Loucy (cell line): Measurements from ENCODE around the gene RNF152.

Experiments used
- H2AFZ ChIP-seq: fragments of 200-600 bp; sonication (generic); 2 replicates; pipeline ENCODE4 v1.6.0; 2016; ENCODE audit warnings: antibody characterized with exemption, mild to moderate bottlenecking, low read length, moderate library complexity
- H3F3A ChIP-seq: fragments of 200-600 bp; 2 replicates; pipeline ENCODE4 v1.6.0; 2016; ENCODE audit warnings: antibody characterized with exemption, low read depth, mild to moderate bottlenecking
- H3K27me3 ChIP-seq: fragments of 200-600 bp; sonication (generic); 2 replicates; pipeline ENCODE4 v1.6.1; 2014; ENCODE audit warnings: low read length, mild to moderate bottlenecking; ENCODE audit not compliant: insufficient read depth, poor library complexity, severe bottlenecking
- H3K36me3 ChIP-seq: fragments of 200-600 bp; sonication (generic); 2 replicates; pipeline ENCODE4 v1.6.1; 2016; ENCODE audit warnings: low read length; ENCODE audit not compliant: insufficient read depth
- H3K4me1 ChIP-seq: fragments of 200-600 bp; sonication (generic); 2 replicates; pipeline ENCODE4 v1.5.1; 2014; ENCODE audit warnings: low read length, mild to moderate bottlenecking; ENCODE audit not compliant: insufficient read depth, poor library complexity, severe bottlenecking
- H3K4me2 ChIP-seq: fragments of 200-600 bp; sonication (generic); 2 replicates; pipeline ENCODE4 v1.6.0; 2014; ENCODE audit warnings: antibody characterized with exemption, low read length, low read depth, mild to moderate bottlenecking; ENCODE audit not compliant: poor library complexity, severe bottlenecking
- H3K4me3 ChIP-seq: fragments of 200-600 bp; sonication (generic); 2 replicates; pipeline ENCODE4 v1.5.1; 2014; ENCODE audit warnings: low read length, mild to moderate bottlenecking, mixed read lengths; ENCODE audit not compliant: poor library complexity, severe bottlenecking
- H3K79me2 ChIP-seq: fragments of 200-600 bp; sonication (generic); 2 replicates; pipeline ENCODE4 v1.6.1; 2014; ENCODE audit warnings: low read length; ENCODE audit not compliant: insufficient read depth
- H3K9ac ChIP-seq: fragments of 200-600 bp; sonication (generic); 2 replicates; pipeline ENCODE4 v1.6.0; 2014; ENCODE audit warnings: mild to moderate bottlenecking, low read depth, low read length, moderate library complexity; ENCODE audit not compliant: poor library complexity, severe bottlenecking
- H3K9me2 ChIP-seq: fragments of 200-600 bp; sonication (generic); replicated peaks from 2 replicates; pipeline ENCODE4 v1.6.1; 2016; ENCODE audit warnings: low read depth, low read length, mixed read lengths
- H3K9me3 ChIP-seq: fragments of 200-600 bp; sonication (generic); 2 replicates; pipeline ENCODE4 v1.6.1; 2014; ENCODE audit warnings: mild to moderate bottlenecking, antibody characterized with exemption, low read length, low read depth; ENCODE audit not compliant: insufficient read depth
- H4K20me1 ChIP-seq: fragments of 200-600 bp; sonication (generic); 2 replicates; pipeline ENCODE4 v1.6.0; 2014; ENCODE audit warnings: antibody characterized with exemption, low read length, mild to moderate bottlenecking; ENCODE audit not compliant: insufficient read depth, poor library complexity, severe bottlenecking
- EZH2phosphoT487 ChIP-seq: fragments of 200-600 bp; IDR thresholded peaks from 2 replicates; pipeline ENCODE4 v1.6.1; 2018; ENCODE audit warnings: antibody characterized with exemption, mild to moderate bottlenecking, moderate library complexity, borderline replicate concordance
- TF ChIP-seq, protein P1 (sequence below): fragments of 200-600 bp; sonication (generic); conservative IDR thresholded peaks from 2 replicates; pipeline ENCODE4 v1.5.1; 2014; ENCODE audit warnings: mild to moderate bottlenecking, antibody characterized with exemption, low read length

Gene RNF152

DNA sequence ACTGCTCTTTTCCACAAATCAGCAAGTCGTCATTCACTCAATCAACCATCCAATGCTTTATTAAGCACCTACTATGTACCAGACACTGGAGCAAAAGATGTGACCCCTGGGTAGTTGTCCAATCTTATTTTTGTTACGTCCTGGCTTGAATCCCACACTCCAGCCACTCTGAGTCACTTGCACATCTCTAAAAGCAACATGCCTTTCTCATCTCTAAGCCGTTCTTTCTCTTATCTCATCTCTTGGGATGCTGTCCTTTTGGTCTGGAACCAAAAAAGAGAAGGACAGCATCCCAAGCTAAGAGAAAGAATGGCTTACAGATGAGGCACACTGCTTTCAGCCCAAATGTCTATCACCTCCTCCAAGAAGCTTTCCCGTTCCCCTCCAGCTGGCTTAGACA is 58.8 kb downstream of the RNF152 start:
- H3K4me2 ChIP-seq = peak overlapping the region; percentile 59
- peak overlapping the region; percentile 59 for H3K4me3 ChIP-seq

DNA sequence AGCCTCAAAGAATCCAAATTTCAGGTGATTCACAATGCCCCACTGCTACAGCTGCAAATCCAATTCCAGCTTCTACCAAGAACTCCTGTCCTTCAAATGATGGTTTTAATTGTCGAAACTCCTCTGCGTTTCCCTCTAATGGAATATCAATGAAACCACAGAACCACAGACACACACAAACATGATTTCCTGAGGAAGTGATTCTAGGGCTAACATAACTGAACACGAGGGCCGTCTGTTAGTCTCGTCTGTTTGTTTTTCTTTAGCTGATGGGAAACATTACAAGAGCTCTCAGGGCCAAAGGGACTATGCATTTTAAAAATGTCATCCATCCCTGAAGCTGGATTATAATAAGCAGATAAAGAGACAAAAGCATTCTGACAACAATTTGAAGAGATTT is 59.4 kb downstream of the RNF152 start:
- H3K9me2 ChIP-seq = no peaks in the 10 kb centered on the region
- H3K27me3 ChIP-seq = peaks cover 2% of the 10 kb centered on the region
- no peak overlapping the region for H2AFZ ChIP-seq
- H3K9ac ChIP-seq = no peak overlapping the region
- H3F3A ChIP-seq = no peaks in the 10 kb centered on the region
- H3K79me2 ChIP-seq = no peaks in the 10 kb centered on the region
- H3K36me3 ChIP-seq = no peaks in the 10 kb centered on the region
- TF ChIP-seq, protein P1, sequence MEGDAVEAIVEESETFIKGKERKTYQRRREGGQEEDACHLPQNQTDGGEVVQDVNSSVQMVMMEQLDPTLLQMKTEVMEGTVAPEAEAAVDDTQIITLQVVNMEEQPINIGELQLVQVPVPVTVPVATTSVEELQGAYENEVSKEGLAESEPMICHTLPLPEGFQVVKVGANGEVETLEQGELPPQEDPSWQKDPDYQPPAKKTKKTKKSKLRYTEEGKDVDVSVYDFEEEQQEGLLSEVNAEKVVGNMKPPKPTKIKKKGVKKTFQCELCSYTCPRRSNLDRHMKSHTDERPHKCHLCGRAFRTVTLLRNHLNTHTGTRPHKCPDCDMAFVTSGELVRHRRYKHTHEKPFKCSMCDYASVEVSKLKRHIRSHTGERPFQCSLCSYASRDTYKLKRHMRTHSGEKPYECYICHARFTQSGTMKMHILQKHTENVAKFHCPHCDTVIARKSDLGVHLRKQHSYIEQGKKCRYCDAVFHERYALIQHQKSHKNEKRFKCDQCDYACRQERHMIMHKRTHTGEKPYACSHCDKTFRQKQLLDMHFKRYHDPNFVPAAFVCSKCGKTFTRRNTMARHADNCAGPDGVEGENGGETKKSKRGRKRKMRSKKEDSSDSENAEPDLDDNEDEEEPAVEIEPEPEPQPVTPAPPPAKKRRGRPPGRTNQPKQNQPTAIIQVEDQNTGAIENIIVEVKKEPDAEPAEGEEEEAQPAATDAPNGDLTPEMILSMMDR = no peak
- TF ChIP-seq EZH2phosphoT487 = peak; percentile 54; the same call in 1 of the 2 replicates
- H3K9me3 ChIP-seq = 0 out of 2 replicates have a peak, but pooled peaks cover 3% of the 10 kb centered on the region
- peak overlapping the region; percentile 59 for H3K4me3 ChIP-seq
- peaks cover 27% of the 10 kb centered on the region for H3K4me1 ChIP-seq
- no peaks in the 10 kb centered on the region for H4K20me1 ChIP-seq
- H3K4me2 ChIP-seq = peak overlapping the region; percentile 59

More for the DNA sequence above, 58.8 kb downstream of the RNF152 start:
- H2AFZ ChIP-seq = no peak overlapping the region
- peaks cover 8% of the 10 kb centered on the region for H3K27me3 ChIP-seq
- no peaks in the 10 kb centered on the region for H3K9me2 ChIP-seq
- H3K9me3 ChIP-seq = 0 out of 2 replicates have a peak, but pooled peaks cover 3% of the 10 kb centered on the region
- no peaks in the 10 kb centered on the region for H3K36me3 ChIP-seq
- no peaks in the 10 kb centered on the region for H3K79me2 ChIP-seq
- H3K4me1 ChIP-seq = peaks cover 27% of the 10 kb centered on the region
- no peaks in the 10 kb centered on the region for H4K20me1 ChIP-seq
- no peak overlapping the region for H3K9ac ChIP-seq
- H3F3A ChIP-seq = no peaks in the 10 kb centered on the region
- no peak for TF ChIP-seq EZH2phosphoT487
- TF ChIP-seq, protein P1 = no peak

DNA sequence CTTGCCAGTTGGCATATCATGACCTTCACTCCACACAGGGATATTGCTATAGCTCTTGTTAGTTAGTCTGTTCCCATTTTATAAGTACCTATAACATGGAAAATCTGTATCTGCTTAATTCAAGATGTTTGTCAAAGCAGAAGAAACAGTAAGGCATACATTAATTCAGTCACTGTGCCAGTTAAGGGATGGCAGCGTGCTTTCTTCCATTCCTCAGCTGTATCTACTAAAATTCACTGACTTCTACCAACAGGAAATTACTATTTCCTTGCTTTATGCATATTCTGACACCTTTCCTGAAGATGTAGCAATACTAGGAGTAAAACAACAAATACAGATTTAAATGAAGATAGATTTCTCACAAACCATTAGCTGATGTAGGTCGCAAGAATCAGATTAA is 59.9 kb downstream of the RNF152 start:
- Histone ChIP-seq H3K9me3 (0 out of 2 replicates have a peak, but pooled peaks cover 3% of the 10 kb centered on the region), H3K9me2 (no peaks in the 10 kb centered on the region), H3K27me3 (no peaks in the 10 kb centered on the region), H2AFZ (no peak overlapping the region), H3K4me3 (peak overlapping the region; percentile 59), H3K4me1 (peaks cover 27% of the 10 kb centered on the region), H3K36me3 (no peaks in the 10 kb centered on the region), H3K9ac (no peak overlapping the region), H3K79me2 (no peaks in the 10 kb centered on the region), H3K4me2 (peak overlapping the region; percentile 59), H4K20me1 (no peaks in the 10 kb centered on the region), H3F3A (no peaks in the 10 kb centered on the region)
- no peak for TF ChIP-seq EZH2phosphoT487
- TF ChIP-seq, protein P1 = no peak
